ENCODE measurements around the gene ELFN1.
A peak's percentile ranks its signal among the peaks of the same experiment; 100 is the strongest.

DNA sequence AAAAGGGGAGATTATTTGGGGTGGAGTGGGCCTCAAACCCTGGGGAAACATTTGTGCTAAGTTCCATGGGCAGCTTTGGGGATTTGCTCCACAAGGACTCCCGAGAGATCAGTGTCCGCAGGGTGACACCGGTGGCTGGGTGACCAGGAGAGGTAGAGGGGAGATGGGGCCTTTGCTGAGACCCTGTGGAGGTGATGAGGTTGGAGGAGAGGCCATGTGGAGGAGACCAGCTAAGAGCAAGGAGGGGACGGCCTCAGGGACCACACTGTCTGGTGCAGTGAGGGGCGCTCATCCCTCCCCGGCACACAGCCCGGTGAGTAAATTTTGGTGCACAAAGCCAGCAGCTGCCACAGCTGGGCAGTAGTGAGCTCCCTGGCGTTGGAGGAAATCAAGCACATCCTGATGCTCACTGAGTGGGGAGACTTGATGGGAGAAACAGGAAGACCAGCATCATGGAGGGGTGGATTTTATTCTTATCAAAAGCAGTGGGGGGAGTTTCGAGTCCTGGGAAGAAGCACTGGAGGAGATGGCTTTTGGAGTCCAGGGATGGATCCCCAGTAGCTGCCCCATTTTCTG lies 20.2 kb upstream of the ELFN1 start:
- TF ChIP-seq, protein P1, sequence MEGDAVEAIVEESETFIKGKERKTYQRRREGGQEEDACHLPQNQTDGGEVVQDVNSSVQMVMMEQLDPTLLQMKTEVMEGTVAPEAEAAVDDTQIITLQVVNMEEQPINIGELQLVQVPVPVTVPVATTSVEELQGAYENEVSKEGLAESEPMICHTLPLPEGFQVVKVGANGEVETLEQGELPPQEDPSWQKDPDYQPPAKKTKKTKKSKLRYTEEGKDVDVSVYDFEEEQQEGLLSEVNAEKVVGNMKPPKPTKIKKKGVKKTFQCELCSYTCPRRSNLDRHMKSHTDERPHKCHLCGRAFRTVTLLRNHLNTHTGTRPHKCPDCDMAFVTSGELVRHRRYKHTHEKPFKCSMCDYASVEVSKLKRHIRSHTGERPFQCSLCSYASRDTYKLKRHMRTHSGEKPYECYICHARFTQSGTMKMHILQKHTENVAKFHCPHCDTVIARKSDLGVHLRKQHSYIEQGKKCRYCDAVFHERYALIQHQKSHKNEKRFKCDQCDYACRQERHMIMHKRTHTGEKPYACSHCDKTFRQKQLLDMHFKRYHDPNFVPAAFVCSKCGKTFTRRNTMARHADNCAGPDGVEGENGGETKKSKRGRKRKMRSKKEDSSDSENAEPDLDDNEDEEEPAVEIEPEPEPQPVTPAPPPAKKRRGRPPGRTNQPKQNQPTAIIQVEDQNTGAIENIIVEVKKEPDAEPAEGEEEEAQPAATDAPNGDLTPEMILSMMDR (conservative IDR thresholded peaks at IDR 0.05; ENCODE audit: low read length), result peak; percentile 49
- TF ChIP-seq EZH2phosphoT487 (IDR thresholded peaks at IDR 0.05; ENCODE audit: borderline replicate concordance), result no peak

Measured in Loucy (cell line).